T-helper 22 cell (primary cell): ENCODE results near the gene ZMIZ1.

Experiments used
- DNase-seq: peaks from one replicate; pipeline ENCODE4 v3.0.0-alpha.2; 2020; ENCODE audit warnings: low read depth

The ZMIZ1 gene

DNA sequence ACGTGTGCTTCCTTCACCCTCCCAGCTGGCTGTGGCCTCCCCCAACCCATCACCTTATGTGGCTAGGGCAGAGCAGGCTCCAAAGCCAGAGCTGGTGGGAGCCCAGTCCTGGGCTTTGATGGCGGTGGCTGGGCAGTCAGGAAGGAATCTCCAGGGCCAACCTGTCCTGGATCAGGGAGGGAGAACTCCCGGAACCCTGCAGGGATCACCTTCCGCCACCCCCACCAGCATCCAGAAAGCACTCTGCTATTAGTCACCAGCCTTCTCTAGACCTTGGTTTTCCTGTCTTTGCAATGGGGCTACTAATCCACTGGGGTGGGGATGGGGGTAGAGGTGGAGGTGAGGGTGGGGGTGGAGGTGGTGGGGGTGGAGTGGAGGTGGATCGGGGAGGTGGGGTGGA, 139.0 kb downstream of the ZMIZ1 start:
- DNase-seq: no peak

DNA sequence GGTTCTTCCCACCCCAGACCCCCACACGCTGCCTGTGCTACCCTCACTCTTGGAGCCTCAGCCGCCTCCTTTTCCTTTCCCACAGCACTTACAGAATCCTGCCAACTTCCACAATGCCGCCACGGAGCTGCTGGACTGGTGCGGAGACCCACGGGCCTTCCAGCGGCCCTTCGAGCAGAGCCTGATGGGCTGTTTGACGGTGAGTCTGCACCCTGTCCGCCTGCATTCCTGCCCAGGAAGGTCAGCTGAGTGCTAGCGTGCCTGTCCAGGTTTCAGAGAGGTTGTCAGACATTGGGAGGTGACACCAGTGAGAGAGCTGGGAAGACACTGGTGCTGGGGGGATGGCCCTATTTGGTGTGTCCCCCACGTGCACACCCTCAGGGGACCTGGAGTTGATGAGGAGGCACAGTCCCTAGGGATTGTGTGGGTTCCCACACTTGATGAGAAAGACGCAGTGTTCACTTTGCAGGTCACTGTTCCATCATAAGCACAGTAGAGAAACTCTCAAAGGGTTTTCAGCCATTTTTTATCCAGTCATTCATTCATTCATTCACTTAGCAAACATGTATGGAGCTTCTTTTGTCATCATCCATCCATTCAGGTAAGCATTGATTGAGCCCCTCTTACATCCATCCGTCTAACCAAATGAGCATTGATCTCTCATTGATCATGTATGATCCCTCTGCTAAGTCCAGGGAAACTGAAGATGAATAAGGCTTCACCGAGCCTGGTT, 139.7 kb downstream of the ZMIZ1 start:
- no peak for DNase-seq

DNA sequence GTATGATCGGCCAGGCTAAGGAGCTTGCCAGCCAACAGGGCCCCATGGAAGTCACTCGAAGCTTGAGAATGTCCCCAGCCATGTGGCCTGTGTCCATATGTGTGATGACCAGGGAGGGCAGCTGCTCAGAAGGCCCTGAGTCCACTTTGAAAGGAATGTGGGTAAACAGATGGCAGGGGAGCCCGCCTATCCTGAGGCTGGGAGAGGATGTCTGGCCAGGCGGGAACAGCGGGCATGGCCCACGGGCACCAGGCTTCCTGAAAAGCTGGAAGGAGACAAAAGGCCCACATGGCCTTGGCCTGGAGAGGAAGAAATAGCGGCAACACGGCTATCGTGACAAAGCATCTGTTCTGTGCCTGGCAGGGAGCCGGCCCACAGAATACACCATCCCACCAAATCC, 140.6 kb downstream of the ZMIZ1 start:
- DNase-seq: no peak

DNA sequence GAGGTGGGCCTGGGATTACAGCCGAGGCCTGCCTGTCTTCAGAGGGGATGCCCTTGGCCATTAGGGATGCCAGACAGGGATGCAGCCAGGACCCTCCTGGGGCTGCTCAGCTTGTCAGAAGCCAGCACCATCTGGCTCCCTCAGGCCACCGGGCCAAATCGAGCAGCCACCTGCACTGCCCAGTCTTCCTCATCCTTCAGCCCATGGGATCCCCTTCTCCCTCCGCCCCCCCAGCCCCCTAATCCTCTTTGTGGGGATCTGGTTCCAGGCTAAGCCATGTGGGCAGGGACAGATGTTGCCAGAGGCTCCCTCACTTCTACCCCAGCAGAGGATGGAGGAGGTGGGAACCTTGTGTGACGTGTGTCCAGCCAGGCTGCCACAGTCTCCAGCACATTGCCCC, 141.1 kb downstream of the ZMIZ1 start:
- DNase-seq: no peak

DNA sequence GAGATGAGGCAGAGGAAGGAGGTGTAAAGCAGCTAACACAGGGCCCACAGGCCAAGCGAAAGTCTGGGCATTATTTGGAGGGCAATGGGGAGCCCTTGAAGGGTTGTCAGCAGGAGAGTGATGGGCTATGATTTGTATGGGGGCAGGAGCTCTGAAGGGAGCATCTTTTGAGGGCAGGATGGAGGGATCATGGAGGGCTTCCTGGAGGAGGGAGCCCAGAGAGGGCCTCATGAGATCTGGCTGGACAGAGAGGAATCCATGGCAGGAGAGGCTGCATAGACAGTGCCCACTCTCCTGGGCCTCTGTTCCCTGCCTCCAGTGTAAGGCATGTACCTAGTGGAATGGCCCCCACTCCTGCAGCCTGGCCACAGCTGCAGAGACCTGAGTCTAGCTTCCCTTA, 141.9 kb downstream of the ZMIZ1 start:
- DNase-seq: no peak

DNA sequence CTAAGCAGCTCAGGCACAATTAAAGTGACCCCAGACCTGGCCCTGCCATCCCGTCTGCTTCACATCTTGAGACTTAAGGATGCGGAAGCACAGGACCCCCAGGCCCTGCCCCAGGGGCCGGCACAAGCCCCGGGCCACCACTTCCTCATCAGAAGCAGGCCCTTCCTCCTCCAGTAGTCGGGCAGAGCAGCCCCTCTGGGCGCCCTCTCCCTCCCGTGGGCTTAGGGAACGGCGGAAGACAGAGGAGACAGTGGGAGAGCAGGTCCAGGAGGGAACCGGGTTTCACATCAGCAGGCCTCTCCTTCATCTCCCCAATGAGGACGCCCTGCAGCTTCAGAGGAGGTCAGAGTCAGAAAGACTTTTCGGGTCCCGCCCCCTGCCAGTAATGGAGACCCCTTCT, 142.8 kb downstream of the ZMIZ1 start:
- DNase-seq: no peak

DNA sequence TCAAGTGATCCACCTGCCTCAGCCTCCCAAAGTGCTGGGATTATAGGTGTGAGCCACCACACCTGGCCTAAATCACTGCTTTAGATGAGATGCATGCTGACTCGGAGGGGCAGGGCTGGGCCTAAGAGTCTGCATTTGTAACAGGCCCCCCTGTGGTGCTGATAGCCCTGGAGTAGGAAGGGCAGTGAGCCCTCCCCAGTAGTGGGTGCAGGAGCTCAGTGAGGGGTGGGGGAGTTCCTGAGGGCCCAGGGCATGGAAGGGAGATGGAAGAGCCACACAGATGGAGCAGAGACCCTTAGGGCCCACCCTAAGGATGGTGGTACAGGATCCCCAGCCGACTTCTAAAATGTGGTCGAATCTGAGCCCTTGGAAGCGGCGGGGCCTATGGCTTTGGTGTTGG, 146.8 kb downstream of the ZMIZ1 start:
- no peak for DNase-seq

DNA sequence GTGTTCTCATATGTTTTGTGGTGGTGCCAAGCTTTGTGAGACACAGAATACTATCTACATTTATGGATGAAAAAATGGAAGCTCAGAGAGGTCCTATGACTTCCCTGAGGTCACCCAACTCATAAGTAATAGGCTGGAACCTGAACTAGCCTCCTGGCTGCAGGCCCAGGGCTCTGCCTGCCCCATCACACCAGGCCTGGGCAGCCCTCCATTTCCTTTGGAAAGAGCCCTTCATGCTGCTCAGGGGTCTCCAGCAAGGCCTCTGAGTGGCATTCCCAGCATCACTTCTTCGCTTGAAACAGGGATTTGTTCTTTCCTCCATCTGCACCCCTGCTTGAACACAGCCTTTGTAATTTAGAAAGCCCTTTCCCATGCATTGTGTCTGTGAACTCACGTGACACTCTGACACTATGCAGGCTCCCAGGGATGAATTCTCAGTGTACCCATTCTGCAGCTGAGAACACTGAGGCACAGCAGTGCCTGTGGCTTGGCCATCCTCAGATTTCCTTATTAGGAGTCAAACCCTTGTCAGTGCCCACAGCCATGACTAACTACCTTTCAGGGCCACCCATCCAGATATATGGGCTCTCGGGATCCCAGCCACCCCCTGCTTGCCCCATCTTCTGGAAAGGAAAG, 150.7 kb downstream of the ZMIZ1 start:
- no peak for DNase-seq

DNA sequence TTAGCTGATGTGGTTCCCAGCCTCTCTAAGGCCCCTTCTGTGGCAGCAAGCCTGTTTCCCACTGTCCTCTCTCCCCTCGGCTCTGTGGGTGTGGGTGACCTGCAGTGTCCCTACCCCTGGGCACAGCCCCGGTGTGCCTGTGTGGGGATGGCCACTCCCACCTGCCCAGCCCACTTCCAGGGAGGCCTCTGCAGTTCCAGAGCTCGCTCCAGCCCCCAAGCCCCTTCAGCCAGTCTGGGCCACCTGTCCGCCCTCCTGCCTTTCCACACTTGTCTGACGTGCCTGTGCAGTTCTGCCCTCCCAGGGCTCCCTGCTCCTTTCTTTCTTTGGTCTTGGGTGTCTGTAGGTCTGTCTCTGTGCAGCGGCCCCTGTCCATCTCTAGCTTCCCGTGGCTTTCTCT, 151.5 kb downstream of the ZMIZ1 start:
- no peak for DNase-seq

DNA sequence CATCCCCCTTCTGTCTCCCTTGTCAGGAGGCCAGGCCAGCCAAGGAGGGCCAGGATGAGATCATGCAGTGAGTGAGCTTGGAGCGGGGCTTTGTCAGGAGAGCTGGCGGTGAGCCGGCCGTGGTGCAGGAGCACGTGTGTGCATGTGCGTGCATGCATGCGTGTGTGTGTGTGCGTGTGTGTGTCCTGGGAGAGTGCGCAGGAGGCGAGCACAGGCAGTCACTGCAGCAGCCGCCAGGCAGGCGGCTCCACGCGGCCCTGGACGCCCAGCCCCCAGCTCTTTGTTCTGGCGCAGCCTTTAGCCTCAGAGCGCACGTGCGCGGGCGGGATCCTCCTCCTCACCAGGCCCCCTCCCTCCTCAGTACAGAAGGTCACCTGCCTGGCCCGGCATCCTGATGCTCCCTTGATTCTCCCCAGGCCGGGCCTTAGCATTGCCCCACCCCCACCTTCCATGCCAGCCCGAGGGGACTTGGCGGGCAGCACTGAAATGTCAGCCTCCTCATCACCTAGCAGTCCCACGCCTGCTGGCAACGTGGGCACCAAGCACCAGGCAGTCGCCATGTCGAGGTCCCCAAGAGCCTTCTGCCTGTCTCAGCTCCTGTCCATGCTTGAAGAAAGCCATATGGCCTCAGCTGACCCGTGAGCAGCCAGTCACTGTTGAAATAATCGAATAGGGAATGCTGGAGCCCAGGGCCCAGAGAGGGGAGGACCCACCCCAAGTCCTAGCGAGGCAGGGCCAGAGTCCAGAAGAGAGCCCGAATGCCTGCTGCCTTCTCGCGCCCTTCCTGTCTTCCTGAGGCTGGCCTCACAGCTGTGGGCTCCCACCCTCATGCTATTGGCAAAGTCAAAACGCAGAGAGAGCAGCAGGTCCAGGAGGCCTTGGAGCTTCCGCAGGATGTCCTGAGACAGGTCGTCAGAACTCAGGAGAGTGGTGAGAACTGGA, 152.6 kb downstream of the ZMIZ1 start:
- no peak for DNase-seq

DNA sequence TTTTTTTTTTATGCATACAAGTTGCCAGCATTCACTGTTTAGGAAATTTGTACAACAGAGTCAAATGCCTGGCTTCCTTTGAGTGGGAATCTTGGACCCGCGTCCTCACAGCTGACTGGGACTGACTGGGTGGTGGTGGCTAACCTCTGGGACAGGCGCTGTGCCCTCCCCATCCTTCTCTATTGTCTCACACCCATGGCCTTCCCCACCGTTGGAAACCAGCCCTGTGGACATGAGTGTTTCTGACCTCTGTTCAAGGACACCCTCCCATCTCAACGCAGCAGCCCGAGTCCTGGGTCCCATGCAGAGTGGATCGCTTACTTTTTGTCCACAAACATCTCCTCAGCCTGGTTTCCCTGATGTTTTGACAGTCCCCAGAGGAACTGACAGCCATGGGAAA, 153.4 kb downstream of the ZMIZ1 start:
- no peak for DNase-seq

DNA sequence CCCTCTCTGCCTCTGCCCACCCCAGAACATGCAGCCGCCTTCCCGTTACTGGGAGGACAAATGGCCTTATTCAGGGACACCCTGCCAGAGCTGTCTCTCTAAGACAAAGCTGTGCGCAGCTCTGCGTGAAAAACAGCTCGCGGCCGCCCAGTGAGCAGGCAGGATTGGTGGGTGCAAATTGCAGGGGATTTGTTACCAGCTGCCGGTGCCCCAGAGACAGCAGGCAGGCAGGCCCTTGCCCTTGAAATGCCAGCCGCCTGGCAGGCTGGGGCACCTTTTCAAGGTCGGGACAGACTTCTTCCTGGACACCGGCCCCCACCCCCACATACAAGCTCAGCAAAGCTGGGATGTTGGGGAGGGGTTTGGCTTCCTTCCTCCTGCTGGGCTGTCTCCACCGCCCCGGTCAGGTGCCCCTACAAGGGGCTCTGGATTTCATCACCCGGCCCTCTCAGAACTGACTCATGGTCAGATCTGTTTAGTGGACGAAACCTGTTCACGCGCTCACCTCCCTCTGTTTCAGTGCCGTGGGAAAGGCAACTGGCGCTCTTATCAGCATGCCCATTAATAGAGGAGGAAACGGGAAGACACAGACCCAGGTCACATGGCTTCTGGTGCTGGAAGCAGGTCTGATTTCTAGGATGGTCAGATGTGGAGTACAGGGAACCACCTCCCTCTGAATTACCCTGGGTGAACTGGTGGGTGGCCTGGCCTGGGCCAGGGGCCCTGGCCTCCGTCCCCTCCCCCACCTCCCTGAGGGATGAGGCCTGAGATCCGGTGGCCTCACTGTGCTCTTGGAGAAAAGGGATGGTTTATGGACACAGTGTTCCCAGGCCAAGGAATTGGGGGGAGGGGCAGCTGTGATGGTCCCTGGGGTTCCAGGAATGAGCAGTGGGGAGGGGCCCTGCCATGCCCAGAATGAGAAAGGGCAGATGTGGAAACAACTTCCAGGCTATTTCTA, 154.6 kb downstream of the ZMIZ1 start:
- DNase-seq: no peak

DNA sequence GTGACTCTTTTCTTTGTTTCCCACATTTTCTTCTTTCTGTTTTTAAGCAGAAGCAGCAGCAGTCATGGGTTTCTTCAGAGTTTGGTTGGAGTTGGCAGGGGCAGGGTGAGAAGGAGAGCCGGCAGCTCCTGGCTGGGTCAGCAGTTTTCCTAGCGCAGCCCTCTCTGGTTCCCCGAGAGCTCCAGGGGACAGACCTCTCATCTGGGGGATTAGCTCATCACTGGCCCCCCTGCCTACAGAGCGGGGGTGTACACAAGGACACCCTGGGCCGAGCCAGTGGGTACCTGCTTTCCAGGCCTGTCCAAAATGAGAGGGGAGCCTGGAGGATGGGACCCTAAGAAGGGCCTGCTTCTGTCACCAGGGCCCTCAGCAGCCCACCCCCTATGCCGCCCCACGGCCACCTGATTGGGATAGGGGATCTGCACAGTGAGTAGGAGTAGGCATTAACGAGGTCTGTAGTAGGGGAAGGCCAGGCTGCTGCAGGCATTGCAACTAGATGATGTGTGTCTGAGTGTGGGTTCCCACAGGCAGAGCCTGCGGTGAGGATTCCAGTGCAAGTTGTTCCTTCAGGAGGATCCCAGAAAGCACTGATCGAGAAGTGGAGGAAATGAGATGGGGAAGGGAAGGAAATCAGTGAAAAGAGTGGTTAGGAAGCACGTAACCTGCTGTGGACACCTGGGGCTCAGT, 155.6 kb downstream of the ZMIZ1 start:
- DNase-seq: no peak

DNA sequence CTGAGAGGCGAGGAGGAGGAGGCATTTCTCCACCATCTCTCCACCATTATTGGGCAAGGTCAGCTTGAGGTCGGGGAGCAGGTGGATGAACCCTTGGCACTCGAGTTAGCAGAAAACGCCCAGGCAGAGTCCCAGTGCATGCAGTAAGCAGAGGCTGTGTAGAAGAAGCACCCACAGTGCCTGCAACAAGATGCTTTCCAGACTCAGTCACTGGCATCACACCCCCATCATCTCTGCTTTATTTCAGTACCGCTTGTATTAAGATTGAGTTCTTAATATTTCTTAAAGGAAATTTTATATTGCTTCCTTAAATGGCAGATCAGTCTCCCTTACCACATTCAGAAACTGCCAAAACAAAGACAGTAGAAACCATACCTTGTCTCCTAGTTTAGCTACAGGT, 156.2 kb downstream of the ZMIZ1 start:
- DNase-seq: no peak

DNA sequence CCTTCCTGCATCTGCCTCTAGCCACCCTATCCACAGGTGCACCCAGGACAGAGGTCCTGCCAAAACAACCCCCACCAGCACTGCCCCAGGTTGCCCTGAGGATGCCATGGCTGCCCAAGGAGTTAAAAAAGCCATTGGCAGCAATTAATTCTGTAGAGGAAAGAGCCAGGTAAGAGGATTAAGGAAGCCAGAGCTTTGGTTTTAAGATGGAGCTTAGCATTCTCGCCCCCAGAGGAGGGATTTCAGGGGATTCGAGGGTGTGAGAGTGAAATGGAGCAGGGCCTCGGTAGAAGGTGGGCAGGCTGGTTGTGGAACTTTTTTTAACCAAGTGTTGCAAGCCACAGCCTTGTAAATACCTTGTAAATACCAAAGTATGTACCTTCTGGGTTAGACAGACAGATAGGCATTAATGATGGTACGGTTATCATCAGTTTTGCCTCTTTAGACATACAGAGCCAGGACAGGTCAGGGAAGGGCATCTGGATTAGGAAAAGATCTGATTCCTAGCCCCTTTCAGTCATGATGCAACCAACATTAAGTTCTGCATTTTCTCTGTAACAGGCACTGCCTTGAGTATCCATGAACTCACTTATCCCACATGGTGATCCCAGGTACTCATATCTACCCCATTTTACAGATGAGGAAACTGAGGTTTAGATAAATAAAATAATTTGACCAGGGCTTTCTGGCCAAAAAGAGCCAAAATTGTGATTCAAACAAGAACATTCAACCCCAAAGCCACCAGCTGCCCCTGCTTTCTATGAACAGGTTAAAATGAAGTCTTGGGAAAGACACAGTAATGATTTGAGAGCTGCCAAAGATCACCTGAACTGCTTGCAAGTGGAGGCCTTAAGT, 157.9 kb downstream of the ZMIZ1 start:
- DNase-seq: no peak

DNA sequence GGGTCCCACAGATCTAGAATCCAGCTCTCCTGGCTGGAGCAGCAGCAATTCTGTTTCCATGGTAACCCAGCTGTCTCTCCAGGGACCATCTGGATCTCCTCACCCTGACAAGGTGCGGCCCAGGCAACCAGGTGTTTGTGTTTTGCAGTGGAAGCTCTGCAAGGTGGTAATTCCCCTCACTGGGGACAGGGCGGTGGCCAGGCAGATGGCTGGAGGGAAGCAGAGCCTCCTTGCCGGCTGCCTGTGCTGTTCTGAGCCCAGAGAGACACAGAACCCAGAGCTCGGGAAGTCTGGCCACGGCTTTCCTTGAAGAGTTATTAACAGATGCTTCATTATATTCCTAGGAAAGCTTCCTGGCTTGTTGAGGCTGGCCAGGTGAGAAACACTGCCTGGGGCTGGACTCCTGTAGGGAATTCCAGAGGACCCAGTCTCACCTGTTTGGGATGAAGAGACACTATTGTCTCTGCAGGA, 160.3 kb downstream of the ZMIZ1 start:
- no peak for DNase-seq

DNA sequence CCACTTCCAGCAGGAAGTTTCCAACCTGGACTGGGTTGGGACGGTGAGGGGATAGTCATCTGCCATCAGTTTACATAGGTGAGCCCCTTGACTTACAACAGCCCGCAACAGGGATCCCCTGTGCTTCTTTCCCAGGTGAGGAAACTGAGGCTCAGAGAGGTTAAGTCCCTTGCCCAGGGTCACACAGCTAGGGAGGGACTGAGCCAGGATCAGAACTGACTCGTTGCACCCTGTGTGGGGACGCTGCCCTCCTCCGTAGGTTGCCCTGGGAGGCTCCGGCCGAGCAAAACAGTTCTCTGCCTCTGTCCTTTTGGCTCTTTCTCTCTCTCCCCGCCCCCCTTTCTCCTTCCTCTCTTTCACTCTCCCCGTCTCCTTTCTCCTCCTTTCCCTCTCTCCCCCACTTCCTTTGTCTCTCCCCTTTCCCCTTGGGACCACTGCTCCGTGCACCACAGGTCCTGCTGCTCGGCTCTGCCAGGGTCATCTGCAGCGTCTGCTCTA, 161.1 kb downstream of the ZMIZ1 start:
- DNase-seq: no peak

DNA sequence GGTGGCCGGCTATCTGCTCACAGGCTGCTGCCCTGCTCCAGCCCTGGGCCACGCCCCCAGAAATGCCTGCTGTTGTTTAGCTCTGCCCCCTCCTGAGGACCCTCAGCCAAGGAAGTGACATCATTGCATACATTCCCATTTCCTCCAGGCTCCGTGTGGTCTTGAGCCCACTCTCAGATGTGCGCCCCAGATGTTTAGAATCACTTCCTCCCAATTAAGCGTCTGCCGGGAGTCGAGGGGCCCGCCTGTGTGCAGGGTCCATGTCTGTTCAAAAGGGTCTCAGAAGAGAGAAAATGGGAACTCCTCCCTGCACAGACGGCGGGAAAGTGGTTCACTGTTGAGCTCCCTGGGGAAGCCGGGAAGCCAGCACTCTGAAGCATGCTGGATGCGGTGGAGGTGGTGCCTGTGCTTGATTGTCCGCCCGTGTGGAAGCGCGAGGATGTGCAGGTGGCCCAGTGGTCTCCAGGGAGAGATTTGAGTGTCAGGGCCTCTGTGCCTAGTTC, 161.6 kb downstream of the ZMIZ1 start:
- no peak for DNase-seq

DNA sequence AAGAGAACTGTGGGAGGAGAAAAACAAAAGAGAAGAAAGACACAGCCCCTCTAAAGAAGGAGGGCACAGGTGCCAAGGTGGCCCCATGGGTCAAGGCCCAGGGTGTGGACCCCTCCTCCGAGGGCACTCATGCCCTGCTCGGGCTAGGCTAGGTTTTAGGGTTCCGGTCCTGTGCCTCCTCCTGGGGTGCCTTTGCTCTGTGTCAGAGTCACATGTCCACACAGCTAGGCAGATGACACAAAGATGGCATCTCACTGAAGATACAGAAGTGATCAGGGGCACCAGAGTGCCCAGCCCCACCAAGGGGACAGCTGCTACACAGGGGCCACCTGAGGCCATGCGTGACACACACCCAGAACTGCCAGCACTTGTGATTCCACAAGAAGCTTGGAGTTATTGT, 162.1 kb downstream of the ZMIZ1 start:
- DNase-seq: no peak

DNA sequence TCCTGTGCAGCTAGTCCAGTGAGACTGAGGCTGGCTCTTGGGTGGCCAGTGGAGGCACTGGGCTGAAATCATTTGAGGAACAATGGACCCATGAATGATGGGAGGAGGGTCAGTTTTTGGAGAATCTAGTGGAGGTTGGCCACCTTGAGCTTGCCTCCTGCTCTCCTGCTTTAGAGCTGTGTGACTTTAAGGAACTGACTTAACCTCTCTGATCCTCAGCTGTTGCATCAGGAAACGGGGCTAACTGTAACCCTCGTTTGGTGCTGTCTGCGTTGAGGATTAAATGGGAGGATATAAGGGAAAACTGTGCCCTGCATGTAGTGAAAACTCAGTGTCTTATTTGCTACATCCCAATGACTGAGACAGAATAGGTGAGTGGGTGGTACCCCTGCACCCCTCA, 163.1 kb downstream of the ZMIZ1 start:
- DNase-seq: no peak
